ENCODE measurements around the gene NTM.

GRCh38 chr11:131538322-131538721, 167.9 kb downstream of the NTM start:
- TF ChIP-seq, protein P1, sequence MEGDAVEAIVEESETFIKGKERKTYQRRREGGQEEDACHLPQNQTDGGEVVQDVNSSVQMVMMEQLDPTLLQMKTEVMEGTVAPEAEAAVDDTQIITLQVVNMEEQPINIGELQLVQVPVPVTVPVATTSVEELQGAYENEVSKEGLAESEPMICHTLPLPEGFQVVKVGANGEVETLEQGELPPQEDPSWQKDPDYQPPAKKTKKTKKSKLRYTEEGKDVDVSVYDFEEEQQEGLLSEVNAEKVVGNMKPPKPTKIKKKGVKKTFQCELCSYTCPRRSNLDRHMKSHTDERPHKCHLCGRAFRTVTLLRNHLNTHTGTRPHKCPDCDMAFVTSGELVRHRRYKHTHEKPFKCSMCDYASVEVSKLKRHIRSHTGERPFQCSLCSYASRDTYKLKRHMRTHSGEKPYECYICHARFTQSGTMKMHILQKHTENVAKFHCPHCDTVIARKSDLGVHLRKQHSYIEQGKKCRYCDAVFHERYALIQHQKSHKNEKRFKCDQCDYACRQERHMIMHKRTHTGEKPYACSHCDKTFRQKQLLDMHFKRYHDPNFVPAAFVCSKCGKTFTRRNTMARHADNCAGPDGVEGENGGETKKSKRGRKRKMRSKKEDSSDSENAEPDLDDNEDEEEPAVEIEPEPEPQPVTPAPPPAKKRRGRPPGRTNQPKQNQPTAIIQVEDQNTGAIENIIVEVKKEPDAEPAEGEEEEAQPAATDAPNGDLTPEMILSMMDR (IDR thresholded peaks at IDR 0.05) = no peak
- no peak for TF ChIP-seq POLR2A (IDR thresholded peaks at IDR 0.05)

All from breast epithelium (tissue), 3 donors.